ENCODE measurements around the gene POLR1E.
"Not testable (repeated sequence)": the region's sequence is repeated elsewhere in the genome, so short reads cannot be mapped to it uniquely, and the experiment has no call there.

The POLR1E gene

GRCh38 chr9:37504605-37505004, 18.9 kb downstream of the POLR1E start:
- no peak for DNase-seq

- DNase-seq = no peak
Measured at GRCh38 chr9:37507566-37508134, 21.9 kb downstream of the POLR1E start.

GRCh38 chr9:37508135-37508833, 22.5 kb downstream of the POLR1E start:
- peak in 3 of 4 experiments; percentile 8 to 25 (median 12) for DNase-seq

- no peak for DNase-seq
Measured at GRCh38 chr9:37508834-37509206, 23.1 kb downstream of the POLR1E start.

- no peak for DNase-seq
Measured at GRCh38 chr9:37509536-37509935, 23.8 kb downstream of the POLR1E start.

GRCh38 chr9:37510053-37510452, 24.3 kb downstream of the POLR1E start:
- not testable (repeated sequence) for DNase-seq

- DNase-seq = no peak
Measured at GRCh38 chr9:37511016-37512010, 25.6 kb downstream of the POLR1E start.

- DNase-seq = no peak
Measured at GRCh38 chr9:37512437-37512836, 26.7 kb downstream of the POLR1E start.

GRCh38 chr9:37514415-37514814, 28.7 kb downstream of the POLR1E start:
- not testable (repeated sequence) for DNase-seq

GRCh38 chr9:37514999-37515398, 29.3 kb downstream of the POLR1E start:
- DNase-seq = no peak

GRCh38 chr9:37515620-37516258, 30.0 kb downstream of the POLR1E start:
- no peak for DNase-seq

GRCh38 chr9:37517923-37518322, 32.2 kb downstream of the POLR1E start:
- DNase-seq = no peak

GRCh38 chr9:37520641-37521040, 34.9 kb downstream of the POLR1E start:
- no peak for DNase-seq

GRCh38 chr9:37521111-37521510, 35.4 kb downstream of the POLR1E start:
- DNase-seq = no peak

- DNase-seq = no peak
Measured at GRCh38 chr9:37522971-37523370, 37.2 kb downstream of the POLR1E start.

- no peak for DNase-seq
Measured at GRCh38 chr9:37523916-37524315, 38.2 kb downstream of the POLR1E start.

- no peak for DNase-seq
Measured at GRCh38 chr9:37528652-37529471, 43.1 kb downstream of the POLR1E start.

GRCh38 chr9:37531699-37532098, 46.0 kb downstream of the POLR1E start:
- DNase-seq = peak; percentile 17 to 40 (median 38)

- DNase-seq = no peak
Measured at GRCh38 chr9:37534412-37534811, 48.7 kb downstream of the POLR1E start.

GRCh38 chr9:37534901-37535300, 49.2 kb downstream of the POLR1E start:
- DNase-seq = no peak

GRCh38 chr9:37538099-37538498, 52.4 kb downstream of the POLR1E start:
- DNase-seq = no peak

GRCh38 chr9:37539634-37540033, 53.9 kb downstream of the POLR1E start:
- DNase-seq = no peak
